ENCODE measurements around the gene DLG2. TPM values are rescaled to one million over a fixed set of nuclear protein-coding genes. Genes with fewer than 3 reads are reported as not detected.

The DLG2 gene
- total and polyA plus RNA-seq, 2 of the 8 experiments (the other 6 are each of a cell fraction or from before 2014, with no cell fraction given): 1.7 to 14.3 TPM

DNA sequence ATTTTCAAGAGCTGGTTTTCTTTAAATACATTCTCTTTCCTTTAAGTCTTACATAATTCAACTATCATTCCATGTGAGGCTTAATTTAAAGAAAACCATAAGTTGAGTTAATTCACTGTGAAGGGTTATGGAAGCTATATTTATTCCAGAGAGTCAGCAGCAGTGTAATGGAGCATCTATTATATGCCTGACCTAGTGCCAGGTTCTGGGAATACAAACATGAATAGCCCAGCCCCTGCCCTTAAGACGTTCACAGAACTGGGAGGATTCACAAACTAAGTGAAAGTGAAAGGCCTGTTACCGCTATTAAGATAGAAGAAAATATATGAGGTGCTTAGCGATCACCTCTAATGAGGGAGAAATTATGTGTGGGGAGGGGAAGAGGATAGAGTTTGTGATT lies 1932.1 kb downstream of the DLG2 start:
- Histone ChIP-seq H3K14ac (ENCODE audit: insufficient read length) (no peak overlapping the region), H3K27me3 (replicated peaks in 1 of 4; ENCODE audit: control insufficient read depth in 3 of 4, extremely low read depth in 1 of 4, insufficient read depth in 3 of 4, low read length in 3 of 4) (no peaks in the 10 kb centered on the region), H2AFZ (ENCODE audit: low read length) (no peak overlapping the region), H3K18ac (ENCODE audit: extremely low read depth, low read length) (no peak overlapping the region), H3K4me3 (ENCODE audit: extremely low read depth in 1 of 4, insufficient read depth in 2 of 4, low read depth in 3 of 4, low read length in 4 of 4) (no peak overlapping the region), H3K56ac (replicated peaks; ENCODE audit: insufficient read length, low read depth, low read length) (no peak overlapping the region), H4K5ac (ENCODE audit: insufficient read length, low read depth, low read length) (no peak overlapping the region), H4K8ac (ENCODE audit: extremely low read depth, insufficient read depth, low read length) (no peak overlapping the region), H4K91ac (replicated peaks; ENCODE audit: insufficient read length, low read length) (no peak overlapping the region), H3K4ac (replicated peaks; ENCODE audit: insufficient read length, low read depth, low read length) (no peak overlapping the region), H2BK12ac (ENCODE audit: low read depth, low read length) (no peak overlapping the region), H4K20me1 (replicated peaks in 1 of 2; ENCODE audit: control insufficient read depth in 1 of 2, insufficient read depth in 2 of 2, low read length in 2 of 2) (no peaks in the 10 kb centered on the region), H3K36me3 (ENCODE audit: control insufficient read depth in 2 of 4, insufficient read depth in 4 of 4, low read length in 3 of 4) (no peaks in the 10 kb centered on the region), H3K9me3 (ENCODE audit: insufficient read depth in 2 of 2, low read depth in 1 of 2, low read length in 1 of 2) (no peaks in the 10 kb centered on the region), H2BK15ac (ENCODE audit: low read length) (no peak overlapping the region), H3K4me1 (replicated peaks in 1 of 4; ENCODE audit: control insufficient read depth in 3 of 4, insufficient read depth in 4 of 4, low read length in 3 of 4) (peaks cover 0 to 5% (median 1%) of the 10 kb centered on the region in 4 experiments; a peak in 1 of 7 replicates), H3K9ac (replicated peaks in 1 of 4; ENCODE audit: extremely low read depth in 1 of 4, low read depth in 3 of 4, low read length in 3 of 4) (no peak overlapping the region), H2BK5ac (ENCODE audit: low read depth, low read length) (no peak overlapping the region), H3K23me2 (ENCODE audit: low read depth, low read length) (no peaks in the 10 kb centered on the region), H3K23ac (ENCODE audit: insufficient read length) (no peak overlapping the region), H3K79me2 (ENCODE audit: control insufficient read depth in 1 of 2, insufficient read depth in 2 of 2, low read length in 2 of 2) (no peaks in the 10 kb centered on the region), H2BK20ac (ENCODE audit: low read length) (no peak overlapping the region), H3K27ac (ENCODE audit: low read depth, low read length) (no peak overlapping the region), H2BK120ac (replicated peaks; ENCODE audit: low read depth, low read length) (no peak overlapping the region), H2AK5ac (ENCODE audit: low read depth, low read length) (no peak overlapping the region), H3K4me2 (ENCODE audit: insufficient read depth in 1 of 2, low read depth in 2 of 2, low read length in 2 of 2) (no peak overlapping the region), H3K79me1 (ENCODE audit: low read depth, low read length) (no peaks in the 10 kb centered on the region; the same call in 1 of the 2 replicates)
- DNase-seq (ENCODE audit: low read depth in 1 of 2, low spot score in 2 of 2) (no peak), FAIRE-seq (no peak)
- no peak for TF ChIP-seq TBP (IDR thresholded peaks at IDR 0.05; ENCODE audit: low read depth, low read length)
- TF ChIP-seq RFX5 (IDR thresholded peaks at IDR 0.05; ENCODE audit: borderline replicate concordance, low read depth, low read length): no peak
- TF ChIP-seq RAD21 (IDR thresholded peaks at IDR 0.05 in 1 of 2, conservative IDR thresholded peaks at IDR 0.05 in 1 of 2; ENCODE audit: low read depth in 2 of 2, low read length in 2 of 2): no peak
- no peak for TF ChIP-seq KDM1A (IDR thresholded peaks at IDR 0.05; ENCODE audit: borderline replicate concordance, low read length)
- TF ChIP-seq CHD1 (IDR thresholded peaks at IDR 0.05; ENCODE audit: low read depth, low read length): no peak
- no peak for TF ChIP-seq CREB1 (IDR thresholded peaks at IDR 0.05)
- no peak for TF ChIP-seq HDAC6 (IDR thresholded peaks at IDR 0.05; ENCODE audit: low read depth, low read length)
- TF ChIP-seq POLR2A (IDR thresholded peaks at IDR 0.05; ENCODE audit: control extremely low read depth in 1 of 2, low read depth in 2 of 2, low read length in 2 of 2): no peak
- no peak for TF ChIP-seq SIN3A (conservative IDR thresholded peaks at IDR 0.05 in 1 of 2, IDR thresholded peaks at IDR 0.05 in 1 of 2; ENCODE audit: low read depth in 1 of 2, low read length in 2 of 2)
- no peak for TF ChIP-seq TCF12 (IDR thresholded peaks at IDR 0.05; ENCODE audit: low read depth, low read length)
- WGBS, 2 experiments (ENCODE audit: extremely low coverage in 1 of 2, insufficient coverage in 1 of 2, insufficient read length in 1 of 2, insufficient replicate concordance in 2 of 2, low coverage in 1 of 2, low lambda C conversion rate in 2 of 2, missing lambda C conversion rate in 1 of 2): 96% methylated on average over 3 of the region's 3 CpGs; no CpG with 5 or more reads in 1 of the 2 experiments
- POLR2A ChIA-PET (ENCODE audit: partially characterized antibody): interaction anchor here (0.7 kb wide), 1 partner anchor 10 kb away, joined by 3 read pairs; no protein-coding TSS in a partner anchor
- CTCF ChIA-PET (ENCODE audit: partially characterized antibody): interaction anchor here (0.6 to 1.7 kb wide), 5 partner anchors 9 to 1105 kb away, joined by 3 to 5 read pairs (median 3); no protein-coding TSS in a partner anchor
